ENCODE data around the gene ACOT11.

The ACOT11 gene

DNA sequence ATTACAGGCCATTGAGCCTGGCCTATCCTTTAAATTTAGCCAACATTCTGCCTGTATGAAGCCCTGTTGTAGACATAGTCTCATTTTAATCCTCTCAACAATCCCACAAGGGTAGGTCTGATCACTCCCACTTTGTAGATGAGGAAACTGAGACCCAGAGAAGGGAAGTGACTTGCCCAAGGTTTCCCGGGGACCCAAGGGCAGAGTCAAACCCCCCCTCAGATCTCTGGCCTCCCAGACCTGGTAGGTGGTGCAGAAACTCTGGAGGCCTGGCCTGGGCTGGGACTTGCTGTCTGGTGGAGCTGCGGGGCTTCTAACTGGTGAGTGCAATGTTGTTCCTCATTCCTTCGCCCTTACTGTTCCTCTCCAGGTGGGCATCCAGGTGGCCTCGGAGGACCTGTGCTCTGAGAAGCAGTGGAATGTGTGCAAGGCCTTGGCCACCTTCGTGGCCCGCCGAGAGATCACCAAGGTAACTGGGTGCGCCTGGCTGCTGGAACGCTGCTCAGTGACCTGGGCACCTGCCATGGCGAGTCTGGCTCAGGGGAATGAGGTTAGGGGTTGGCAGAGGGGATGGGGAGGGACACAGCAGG is 45.6 kb downstream of the ACOT11 start:
- DNase-seq = no peak

DNA sequence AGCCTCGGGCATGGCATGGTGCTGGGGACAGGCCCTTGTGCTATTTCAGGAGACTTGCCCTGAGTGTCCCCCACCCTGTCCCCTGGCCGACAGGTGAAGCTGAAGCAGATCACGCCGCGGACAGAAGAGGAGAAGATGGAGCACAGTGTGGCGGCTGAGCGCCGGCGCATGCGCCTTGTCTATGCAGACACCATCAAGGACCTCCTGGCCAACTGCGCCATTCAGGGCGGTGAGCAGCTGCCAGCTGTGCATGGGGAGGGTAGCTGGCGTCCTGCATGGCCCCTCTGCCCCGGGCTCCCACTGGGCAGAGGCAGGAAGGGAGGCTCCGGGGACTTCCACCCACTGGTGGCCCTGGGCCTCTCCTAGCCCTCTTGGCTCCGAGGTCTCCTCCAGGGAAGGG is 46.4 kb downstream of the ACOT11 start:
- DNase-seq = no peak

DNA sequence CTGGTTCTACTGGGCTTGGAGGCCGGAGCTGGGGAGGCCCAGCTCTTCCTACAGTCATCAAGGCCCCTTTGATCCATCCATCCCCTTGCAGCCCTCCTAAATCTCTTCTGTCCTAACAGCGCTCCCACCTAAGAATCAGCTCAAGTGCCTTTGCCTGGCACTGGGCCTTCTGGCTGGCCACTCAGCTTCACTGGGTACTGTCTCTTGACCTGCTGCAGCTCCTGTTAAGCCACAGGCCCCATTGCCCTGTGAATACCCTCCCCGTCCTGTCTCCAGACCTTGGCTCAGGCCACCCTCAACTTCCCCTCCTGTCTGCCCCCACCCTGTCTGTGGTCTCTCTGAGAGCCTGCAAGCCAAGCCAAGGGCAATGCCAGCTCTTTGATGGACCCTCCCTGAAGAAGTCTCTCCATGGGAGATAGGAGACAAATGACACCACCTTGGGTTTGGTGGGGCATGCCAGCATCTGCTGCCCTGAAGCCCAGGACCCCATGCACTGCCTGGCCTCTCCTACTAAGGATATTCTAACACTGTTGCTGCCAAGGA is 48.0 kb downstream of the ACOT11 start:
- no peak for DNase-seq

DNA sequence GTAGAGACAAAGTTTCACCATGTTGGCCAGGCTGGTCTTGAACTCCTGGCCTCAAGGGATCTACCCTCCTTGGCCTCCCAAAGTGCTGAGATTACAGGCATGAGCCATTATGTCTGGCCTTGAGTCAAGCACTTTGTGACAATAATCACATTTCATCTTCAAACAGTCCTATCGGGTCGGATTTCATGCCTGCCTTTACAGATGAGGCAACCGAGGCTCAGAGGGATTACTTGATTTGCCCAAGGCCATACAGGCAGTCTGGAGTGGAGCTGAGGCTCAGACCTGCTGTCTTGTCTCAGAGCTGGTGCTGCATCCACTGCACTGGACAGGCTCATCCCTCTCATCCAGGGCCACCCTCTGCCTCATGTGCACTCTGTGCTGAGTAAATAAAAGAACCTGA is 48.7 kb downstream of the ACOT11 start:
- no peak for DNase-seq

DNA sequence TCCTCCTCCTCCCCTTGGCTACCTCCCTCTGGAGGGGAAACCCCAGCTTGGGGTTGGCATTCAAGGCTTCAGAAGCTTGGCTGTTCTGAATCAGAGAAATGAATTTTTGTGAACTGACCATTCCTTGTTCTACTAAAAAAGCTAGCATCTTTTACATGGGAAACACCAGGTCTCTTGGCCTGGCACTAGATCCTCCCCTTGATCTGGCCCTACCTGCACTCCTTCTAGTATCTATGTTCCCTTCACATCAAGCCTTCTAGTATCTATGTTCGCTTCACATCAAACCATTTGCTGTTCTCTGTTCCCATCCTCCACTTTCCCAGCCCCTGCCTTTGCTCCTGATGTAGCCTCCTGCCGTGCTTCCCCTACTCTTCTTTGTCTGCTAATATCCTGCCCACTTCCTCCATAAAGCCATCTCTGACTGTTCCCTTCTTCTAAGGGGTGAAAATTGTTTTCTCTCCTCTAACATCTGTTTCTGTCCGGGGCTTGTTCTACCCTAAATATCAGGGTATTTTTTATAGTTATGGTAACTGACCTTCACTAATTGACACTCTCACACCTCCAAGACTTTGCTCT is 49.5 kb downstream of the ACOT11 start:
- DNase-seq = no peak

DNA sequence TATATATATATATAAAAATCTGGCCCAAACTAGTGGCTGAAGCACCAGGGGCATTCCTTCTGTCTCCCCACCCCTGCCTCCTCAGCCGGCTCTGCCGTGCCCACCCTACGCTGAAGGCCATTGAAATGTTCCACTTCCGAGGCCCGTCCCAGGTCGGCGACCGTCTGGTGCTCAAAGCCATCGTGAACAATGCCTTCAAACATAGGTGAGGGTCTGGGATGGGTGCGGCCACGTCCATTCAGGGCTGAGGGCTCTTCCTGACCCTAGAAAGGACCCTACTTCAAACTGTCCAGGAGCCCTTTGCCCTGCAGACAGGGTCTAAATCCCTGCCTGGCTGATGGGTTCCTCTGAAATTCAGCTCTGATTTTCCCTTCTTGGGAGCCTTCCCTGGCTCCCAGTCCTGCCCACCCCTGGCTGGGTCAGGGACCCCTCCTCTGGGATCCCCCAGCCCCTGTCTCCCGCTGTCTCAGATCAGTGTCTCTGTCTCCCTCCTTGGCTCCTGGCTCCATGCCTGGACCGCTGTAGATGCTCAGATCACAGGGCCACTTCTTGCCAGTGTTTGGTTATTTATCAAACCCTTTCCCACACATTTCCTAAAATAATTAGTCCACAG is 51.3 kb downstream of the ACOT11 start:
- no peak for DNase-seq

DNA sequence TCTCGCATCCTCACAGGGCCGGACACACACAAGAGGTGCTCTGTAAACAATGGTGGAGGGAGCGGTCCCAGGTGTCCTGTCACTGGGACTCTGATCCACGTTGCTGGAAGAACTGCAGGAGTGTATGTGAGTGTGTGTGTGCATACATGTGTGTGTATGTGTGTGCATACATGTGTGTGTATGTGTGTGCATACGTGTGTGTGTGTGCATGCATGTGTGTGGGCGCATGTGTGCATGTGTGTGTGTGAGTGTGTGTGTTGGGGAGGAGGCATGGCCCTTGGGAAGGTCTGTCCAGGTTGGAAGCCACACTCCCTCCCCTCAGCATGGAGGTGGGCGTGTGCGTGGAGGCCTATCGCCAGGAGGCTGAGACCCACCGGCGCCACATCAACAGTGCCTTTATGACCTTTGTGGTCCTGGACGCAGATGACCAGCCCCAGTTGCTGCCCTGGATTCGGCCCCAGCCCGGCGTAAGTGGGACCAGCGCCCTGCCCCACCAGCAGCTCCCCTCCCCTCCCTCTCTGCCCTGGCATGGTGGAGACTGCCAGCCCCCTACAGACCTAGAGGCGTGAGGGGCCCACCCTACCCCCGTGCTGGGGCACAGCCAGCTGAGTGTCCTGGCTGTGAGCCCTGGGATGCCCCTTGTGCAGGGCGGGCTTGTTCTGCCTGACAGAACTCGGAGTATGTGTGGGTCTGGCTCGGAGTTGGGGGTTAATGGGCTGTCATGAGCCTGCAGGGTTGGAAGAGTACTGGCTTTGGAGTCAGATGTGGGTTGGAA is 53.1 kb downstream of the ACOT11 start:
- no peak for DNase-seq

DNA sequence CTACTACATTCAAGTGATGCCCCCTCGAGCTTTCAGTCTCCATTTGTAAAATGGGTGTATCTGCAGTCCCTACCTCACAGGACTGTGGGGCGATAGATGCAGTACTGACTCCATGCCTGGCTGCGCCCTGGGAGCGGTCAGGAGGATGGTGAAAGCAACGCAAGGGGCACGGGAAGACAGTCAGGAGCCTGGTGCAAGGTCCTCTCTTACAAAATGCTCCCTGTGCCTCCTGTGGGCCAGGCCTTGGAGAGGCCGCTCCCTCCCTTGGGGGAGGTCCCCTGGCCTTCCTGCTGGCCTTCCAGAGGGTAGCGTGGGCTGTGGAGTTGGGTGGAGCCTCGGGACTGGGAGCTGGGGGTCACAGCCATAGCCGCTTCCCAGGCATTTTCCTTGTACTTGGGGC is 53.7 kb downstream of the ACOT11 start:
- no peak for DNase-seq

DNA sequence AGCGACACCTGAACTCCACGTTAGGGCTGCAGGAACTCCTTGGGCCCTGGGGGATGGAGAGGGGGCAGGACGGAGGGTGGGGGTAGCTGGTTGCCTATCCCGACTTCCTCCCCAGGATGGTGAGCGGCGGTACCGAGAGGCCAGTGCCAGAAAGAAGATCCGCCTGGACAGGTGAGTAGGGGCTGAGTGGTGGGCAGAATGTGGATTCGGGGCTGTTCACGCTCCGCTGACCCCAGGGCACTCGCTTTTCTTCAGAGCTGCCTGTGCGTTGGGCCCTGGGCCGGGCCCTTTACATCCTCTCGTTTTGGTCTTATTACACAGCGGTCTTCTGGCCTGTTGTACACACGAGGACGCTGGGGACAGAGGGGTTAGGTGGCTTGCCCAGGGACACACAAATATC is 54.5 kb downstream of the ACOT11 start:
- DNase-seq = no peak

DNA sequence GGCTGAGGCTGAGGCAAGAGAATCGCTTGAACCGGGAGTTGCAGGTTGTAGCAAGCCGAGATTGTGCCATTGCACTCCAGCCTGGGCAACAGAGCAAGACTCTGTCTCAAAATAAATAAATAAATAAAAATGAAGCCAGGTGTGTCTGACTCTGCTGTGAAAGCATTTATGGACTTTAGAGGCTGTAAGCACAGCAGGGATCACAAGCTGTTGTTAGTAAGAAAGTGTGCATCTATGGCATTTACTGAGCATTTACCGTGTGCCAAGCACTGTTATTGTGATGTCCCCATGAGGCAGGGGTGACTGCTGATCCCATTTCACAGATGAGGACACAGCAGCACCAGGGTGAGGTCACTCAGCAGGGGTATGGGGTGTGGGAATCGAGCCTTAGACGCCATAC is 55.2 kb downstream of the ACOT11 start:
- no peak for DNase-seq

DNA sequence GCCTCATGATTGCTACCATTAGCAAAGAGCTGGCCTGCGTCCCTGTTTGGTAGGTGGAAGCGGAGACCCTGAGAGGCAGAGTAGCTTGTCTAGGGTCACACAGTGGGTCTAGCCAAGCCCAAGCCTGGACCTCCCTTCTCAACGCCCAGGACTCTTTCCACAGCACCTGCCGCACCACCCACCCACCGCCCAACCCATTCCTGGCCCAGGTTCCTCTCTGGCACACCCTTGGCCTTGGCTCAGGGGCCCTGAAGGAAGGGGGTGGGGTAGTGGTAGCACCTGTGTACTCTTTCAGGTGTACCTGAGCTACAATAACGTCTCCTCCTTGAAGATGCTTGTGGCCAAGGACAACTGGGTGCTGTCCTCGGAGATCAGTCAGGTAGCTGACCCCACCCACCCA is 56.0 kb downstream of the ACOT11 start:
- no peak for DNase-seq

DNA sequence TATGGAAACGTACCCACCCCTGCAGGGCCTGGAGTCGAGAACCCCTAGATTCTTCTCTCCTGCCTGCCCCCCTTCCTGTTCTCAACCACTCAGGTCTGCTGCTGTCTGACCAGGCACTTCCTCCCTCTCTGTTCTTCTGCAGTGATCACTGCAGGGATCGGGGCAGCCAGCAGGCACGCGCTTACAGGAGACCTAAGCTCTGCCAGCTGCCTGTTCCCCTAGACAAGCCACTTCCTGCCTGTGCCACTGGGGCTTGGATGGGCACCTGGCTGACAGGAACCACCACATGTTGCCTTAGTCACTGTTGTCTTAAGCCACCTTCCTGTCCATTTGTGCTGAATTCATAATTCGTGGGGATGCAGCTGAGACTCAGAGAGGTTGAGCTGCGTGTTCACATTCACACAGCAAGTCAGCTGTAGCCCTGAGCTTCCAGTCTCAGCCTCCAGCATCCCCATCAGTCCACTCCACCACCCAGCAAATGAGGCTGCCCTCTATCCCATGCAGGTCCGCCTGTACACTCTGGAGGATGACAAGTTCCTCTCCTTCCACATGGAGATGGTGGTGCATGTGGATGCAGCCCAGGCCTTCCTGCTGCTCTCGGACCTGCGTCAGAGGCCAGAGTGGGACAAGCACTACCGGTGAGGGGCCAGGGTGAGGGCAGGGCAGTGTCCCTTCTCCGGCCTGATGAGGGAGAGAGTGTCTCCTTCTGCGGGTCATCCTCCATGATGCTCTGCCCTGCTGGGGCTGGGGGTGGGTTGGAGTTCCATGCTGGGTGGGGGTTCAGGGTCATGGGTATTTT is 56.7 kb downstream of the ACOT11 start:
- DNase-seq = peak; percentile 53

DNA sequence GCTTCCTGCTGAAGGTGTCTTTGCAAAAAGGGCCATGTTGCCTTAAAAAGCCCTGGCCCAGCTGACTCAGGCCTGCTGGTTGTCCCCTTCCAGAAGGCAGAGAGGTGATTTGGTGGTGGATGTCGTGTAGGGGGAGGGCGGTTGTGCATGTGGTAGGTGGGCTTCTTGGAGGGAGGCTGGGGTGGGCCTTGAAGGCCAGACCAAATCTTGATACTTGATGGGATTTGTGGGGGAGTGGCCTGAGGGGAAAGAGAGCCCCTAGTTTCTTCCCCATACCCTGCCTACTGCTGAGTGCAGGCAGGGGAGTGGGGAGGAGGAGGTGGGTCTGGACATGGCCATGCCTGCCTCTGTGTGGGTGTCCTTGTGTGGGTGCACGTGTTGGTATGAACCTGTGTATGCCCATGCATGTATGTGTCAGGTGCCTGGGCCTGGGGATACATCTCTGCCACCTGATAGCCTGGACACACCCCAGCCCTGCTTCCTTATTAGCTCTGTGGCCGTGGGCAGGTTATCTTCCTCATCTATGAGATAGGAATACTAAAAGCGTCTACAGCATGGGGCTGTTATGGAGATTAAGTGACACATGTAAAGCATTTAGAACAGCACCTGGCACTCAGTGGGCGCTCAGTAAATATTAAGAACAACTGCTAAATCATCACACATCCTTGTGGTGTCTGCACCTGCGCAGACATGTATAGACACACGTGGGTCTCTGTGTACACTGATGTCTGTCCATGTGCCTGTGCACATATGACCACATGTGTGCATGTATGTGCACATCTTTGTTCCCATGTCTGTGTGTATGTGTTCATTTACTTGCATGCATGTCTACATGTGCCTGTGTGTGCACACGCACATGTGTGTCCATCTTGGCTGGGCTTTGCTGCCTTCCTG is 58.3 kb downstream of the ACOT11 start:
- DNase-seq = no peak

DNA sequence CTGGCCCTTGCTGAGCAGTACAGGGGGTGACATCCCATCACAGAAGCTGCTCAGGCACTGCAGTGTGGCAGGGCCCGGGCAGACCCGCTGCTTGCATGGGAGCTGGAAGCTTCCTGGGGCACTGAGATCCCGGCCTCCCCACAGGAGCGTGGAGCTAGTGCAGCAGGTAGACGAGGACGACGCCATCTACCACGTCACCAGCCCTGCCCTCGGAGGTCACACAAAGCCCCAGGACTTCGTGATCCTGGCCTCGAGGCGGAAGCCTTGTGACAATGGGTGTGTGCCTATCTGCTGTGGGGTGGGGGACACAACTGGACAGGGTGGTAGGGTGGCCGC is 58.9 kb downstream of the ACOT11 start:
- DNase-seq = no peak

DNA sequence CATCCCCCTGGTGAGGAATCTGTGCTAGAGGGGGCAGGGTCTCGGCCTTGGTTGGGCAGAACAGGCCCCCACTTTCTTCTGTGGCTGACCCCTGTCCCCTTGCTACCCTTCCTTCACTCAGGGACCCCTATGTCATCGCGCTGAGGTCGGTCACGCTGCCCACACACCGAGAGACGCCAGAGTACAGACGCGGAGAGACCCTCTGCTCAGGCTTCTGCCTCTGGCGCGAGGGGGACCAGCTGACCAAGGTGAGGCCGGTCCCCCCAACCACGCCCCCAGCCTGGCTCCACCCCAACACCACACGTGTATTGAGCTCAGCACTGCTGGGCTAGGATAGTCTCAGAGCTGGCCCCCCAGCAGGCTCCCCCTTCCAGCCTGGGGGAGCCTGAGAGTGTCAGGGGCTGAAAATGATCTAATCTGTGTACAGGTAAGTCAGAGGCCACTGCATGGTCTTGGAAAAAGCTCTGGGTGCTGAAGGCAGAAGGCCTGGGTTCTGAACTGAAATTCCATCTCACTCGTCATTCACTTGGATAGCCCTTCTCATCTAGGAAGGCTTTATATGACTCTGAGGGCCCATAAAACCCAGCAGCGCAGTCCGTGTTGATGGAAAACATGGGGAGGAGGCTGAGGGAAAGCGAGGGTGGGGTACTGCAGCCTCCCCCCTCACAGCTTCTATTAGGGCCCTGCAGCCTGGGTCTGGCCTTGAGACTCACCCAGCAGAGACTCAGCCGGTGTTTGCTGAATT is 60.0 kb downstream of the ACOT11 start:
- DNase-seq = no peak

DNA sequence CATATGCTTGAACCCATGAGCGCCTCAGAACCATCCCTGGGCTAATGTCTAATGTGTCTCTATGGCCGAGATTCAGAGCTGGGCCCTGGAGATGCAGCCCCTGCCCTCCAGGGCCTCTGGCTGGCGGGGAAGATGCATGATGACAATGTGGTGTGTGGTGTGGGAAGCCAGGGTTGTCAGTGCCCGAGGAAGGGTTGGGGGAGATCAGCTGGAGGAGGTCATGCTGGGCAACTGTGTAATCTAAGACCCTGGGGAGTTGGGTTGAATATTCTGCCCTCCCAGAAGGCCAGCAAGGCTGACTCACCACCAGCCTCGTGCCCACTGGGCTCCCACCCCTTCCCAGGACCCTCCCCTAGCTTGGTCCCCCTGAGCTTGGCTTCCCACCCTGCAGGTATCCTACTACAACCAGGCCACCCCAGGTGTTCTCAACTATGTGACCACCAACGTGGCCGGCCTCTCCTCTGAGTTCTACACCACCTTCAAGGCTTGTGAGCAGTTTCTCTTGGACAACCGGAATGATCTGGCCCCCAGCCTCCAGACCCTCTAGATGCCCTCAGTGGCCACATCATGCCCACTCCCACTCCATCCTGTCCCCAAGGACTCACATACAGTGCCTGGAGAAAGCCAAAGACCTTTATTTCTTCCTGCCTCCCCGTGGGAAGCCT is 60.7 kb downstream of the ACOT11 start:
- no peak for DNase-seq

DNA sequence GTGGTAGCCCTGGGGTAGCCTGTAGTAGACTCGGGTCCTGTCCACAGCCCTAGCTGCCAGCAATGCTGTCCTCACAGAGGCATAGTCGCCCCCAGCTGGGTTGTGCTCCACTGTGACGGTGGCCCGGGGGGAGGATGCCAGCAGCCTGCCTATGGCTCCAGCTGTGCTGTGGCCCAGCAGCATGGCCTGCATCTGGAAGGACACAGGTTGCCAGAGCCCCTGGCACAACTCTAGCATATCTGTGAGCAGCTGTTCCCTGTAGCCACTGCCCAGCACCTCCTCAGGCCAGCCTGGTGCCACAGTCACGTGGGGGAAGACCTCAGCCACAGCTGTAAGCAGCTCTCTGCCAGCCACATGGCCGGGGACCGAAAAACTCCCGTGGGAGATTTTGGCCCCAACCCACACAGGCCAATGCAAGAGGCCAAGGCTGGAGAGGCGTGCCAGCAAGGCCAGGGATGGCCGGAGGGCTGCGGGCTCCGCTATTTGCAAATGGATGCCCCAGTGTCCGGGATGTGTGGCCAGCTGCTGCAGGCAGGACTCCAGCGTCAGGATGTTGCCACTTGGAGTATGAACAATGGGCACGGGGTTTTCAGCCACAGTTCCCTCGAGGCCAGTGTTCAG is 61.4 kb downstream of the ACOT11 start:
- no peak for DNase-seq

DNA sequence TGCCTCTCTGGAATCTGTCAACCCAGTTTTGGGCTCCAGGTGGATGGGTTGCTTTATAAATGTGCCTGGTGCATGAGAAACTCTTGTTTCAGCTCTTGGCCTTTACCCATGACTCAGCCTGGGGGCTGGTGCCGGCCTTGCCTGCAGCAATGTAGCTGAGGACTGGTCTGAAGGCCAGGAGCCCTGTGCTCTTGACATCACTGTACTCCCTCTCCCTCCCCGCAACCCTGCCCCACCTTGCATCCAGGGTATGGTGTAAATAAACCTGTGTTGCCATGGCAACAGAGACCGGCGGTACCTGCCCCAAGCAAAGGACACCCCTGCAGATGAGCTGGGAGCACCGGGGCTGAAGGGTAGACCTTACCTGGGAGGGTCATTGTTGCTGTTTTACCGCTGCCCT is 62.0 kb downstream of the ACOT11 start:
- DNase-seq = no peak

DNA sequence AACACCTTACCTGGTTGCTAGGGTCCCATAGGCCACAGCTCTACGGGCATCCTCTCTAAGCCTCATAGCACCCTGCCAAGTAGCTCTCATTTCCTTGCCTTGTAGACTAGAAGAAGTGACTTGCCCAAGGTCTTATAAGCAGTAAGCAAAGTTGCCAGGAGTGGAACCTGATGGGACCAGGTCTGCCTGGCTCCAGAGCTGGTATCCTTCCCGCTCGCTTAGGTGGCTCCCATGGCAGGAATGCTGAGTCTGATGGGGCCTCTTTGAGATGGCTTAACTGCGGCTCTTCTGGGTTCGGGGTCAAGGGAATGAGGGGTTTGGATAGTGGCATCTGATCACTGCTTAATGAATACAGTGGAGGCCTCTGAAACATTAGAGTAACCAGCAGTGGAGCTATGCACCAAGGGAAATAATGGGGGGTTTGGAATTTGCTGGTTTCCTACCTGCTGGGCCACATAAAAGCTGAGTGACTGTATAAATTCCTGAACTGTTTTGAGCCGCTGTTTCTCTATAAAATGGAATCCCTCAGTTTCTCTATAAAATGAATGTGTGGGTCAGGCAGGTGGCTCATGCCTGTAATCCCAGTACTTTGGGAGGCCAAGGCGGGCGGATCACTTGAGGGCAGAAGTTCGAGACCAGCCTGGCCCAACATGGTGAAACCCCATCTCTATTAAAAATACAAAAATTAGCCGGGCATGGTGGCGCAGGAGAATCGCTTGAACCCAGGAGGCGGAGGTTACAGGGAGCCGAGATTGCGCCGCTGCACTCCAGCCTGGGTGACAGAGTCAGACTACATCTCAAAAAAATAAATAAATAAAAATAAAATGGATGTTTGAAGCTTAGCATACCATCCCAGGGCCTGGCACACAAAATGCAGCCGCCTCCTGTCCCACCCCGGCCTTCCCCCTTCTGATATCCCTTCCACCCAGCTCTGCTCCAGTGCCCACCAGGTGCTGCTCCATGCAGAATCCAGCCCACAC is 62.9 kb downstream of the ACOT11 start:
- no peak for DNase-seq
